SK-N-SH (cell line): Measurements from ENCODE around the gene TIAM2. TPM values are rescaled to one million over a fixed set of nuclear protein-coding genes. Genes with fewer than 3 reads are reported as not detected.

ENCODE experiments used
- CTCF ChIA-PET: fragments of 300-600, 350-600 bp; formaldehyde crosslinking; extraction: SDS; loops from one replicate; lab custom pipeline; 2021; lab: Yijun Ruan, JAX
- POLR2A ChIA-PET: fragments of 350-600 bp; sonication (Branson Sonifier 250); formaldehyde crosslinking; extraction: SDS; loops from one replicate; lab custom pipeline; 2020; ENCODE audit warnings: antibody characterized with exemption, inconsistent platforms; lab: Yijun Ruan, JAX
- DNase-seq: peaks from one replicate; pipeline ENCODE4 v3.0.0; 2012
- H2AFZ ChIP-seq: fragments of 200-600 bp; sonication (generic); 2 replicates; pipeline ENCODE4 v1.8.1; 2016; ENCODE audit warnings: antibody characterized with exemption, mild to moderate bottlenecking, low read depth
- H3F3A ChIP-seq: fragments of 200-600 bp; sonication (generic); replicated peaks from 2 replicates; pipeline ENCODE3; 2016; ENCODE audit warnings: antibody characterized with exemption, mild to moderate bottlenecking; ENCODE audit not compliant: insufficient read depth
- H3K27ac ChIP-seq, 2 experiments: fragments of 200-500 bp in 1 of 2; fragments of 200-600 bp in 1 of 2; sonication (Bioruptor generic) in 1 of 2; sonication (generic), shearing (Covaris generic) in 1 of 2; 2 replicates each; pipeline versions ENCODE4 v1.5.1 to v1.6.1; 2014 to 2016; ENCODE audit warnings: low read depth in 2 of 2, inconsistent platforms in 1 of 2, low read length in 1 of 2, mild to moderate bottlenecking in 1 of 2, mixed read lengths in 1 of 2
- H3K27me3 ChIP-seq: fragments of 200-600 bp; sonication (generic), shearing (Covaris generic); 2 replicates; pipeline ENCODE4 v1.6.1; 2016; ENCODE audit warnings: mixed run types; ENCODE audit not compliant: insufficient read depth
- H3K36me3 ChIP-seq, 2 experiments: fragments of 200-500 bp in 1 of 2; fragments of 200-600 bp in 1 of 2; sonication (Bioruptor generic) in 1 of 2; sonication (generic) in 1 of 2; replicated peaks in 1 of 2; 2 replicates each; pipeline versions ENCODE3 to v1.5.1; 2014 to 2016; ENCODE audit warnings: low read length in 1 of 2, mild to moderate bottlenecking in 1 of 2; ENCODE audit not compliant: insufficient read depth in 2 of 2, control insufficient read depth in 1 of 2
- H3K4me1 ChIP-seq, 2 experiments: fragments of 200-500 bp in 1 of 2; fragments of 200-600 bp in 1 of 2; sonication (Bioruptor generic) in 1 of 2; sonication (generic), shearing (Covaris generic) in 1 of 2; 2 replicates each; pipeline versions ENCODE4 v1.5.1 to v1.6.1; 2014 to 2016; ENCODE audit warnings: low read depth in 1 of 2, low read length in 1 of 2, mixed run types in 1 of 2; ENCODE audit not compliant: insufficient read depth in 2 of 2, control insufficient read depth in 1 of 2
- H3K4me2 ChIP-seq: fragments of 200-600 bp; sonication (generic), shearing (Covaris generic); 2 replicates; pipeline ENCODE4 v1.6.1; 2017; ENCODE audit warnings: mixed run types
- H3K4me3 ChIP-seq, 2 experiments: fragments of 200-500 bp in 1 of 2; fragments of 200-600 bp in 1 of 2; sonication (Bioruptor generic) in 1 of 2; sonication (generic), shearing (Covaris generic) in 1 of 2; 2 replicates each; pipeline versions ENCODE4 v1.5.1 to v1.8.1; 2014 to 2016; ENCODE audit warnings: low read depth in 2 of 2, inconsistent platforms in 1 of 2, low read length in 1 of 2, mild to moderate bottlenecking in 1 of 2, mixed read lengths in 1 of 2, moderate library complexity in 1 of 2
- H3K79me2 ChIP-seq: fragments of 200-600 bp; sonication (generic); 2 replicates; pipeline ENCODE4 v1.8.1; 2017; ENCODE audit warnings: mild to moderate bottlenecking; ENCODE audit not compliant: insufficient read depth
- H3K9ac ChIP-seq: fragments of 200-600 bp; sonication (generic); 2 replicates; pipeline ENCODE4 v1.6.1; 2017; ENCODE audit warnings: mixed run types
- H3K9me2 ChIP-seq: fragments of 200-600 bp; sonication (generic); 2 replicates; pipeline ENCODE4 v1.6.1; 2017; ENCODE audit warnings: mixed run types
- H3K9me3 ChIP-seq: fragments of 200-600 bp; sonication (generic); 2 replicates; pipeline ENCODE4 v1.6.1; 2017; ENCODE audit warnings: mixed run types, mild to moderate bottlenecking, moderate library complexity
- H4K20me1 ChIP-seq: fragments of 200-600 bp; sonication (generic); 2 replicates; pipeline ENCODE4 v1.6.1; 2017; ENCODE audit warnings: mild to moderate bottlenecking, mixed run types; ENCODE audit not compliant: insufficient read depth
- CTCF ChIP-seq: fragments of 200-600 bp; sonication (generic); IDR thresholded peaks from 2 replicates; pipeline ENCODE4 v1.6.1; 2017; ENCODE audit warnings: antibody characterized with exemption, mild to moderate bottlenecking, moderate library complexity
- ELF1 ChIP-seq: IDR thresholded peaks from 2 replicates; pipeline ENCODE4 v1.4.0; 2012
- EZH2phosphoT487 ChIP-seq: fragments of 200-600 bp; sonication (generic); IDR thresholded peaks from 2 replicates; pipeline ENCODE4 v1.6.1; 2017; ENCODE audit warnings: low read depth, mixed run types, mild to moderate bottlenecking, antibody characterized with exemption, moderate library complexity, borderline replicate concordance
- GABPA ChIP-seq: IDR thresholded peaks from 2 replicates; pipeline ENCODE4 v1.4.0; 2012; ENCODE audit warnings: low read depth, mild to moderate bottlenecking
- MAX ChIP-seq: IDR thresholded peaks from 2 replicates; pipeline ENCODE4 v1.4.0; 2012; ENCODE audit warnings: low read depth
- MXI1 ChIP-seq: IDR thresholded peaks from 2 replicates; pipeline ENCODE4 v1.6.1; 2012; ENCODE audit warnings: mild to moderate bottlenecking, low read depth, low read length, improper control_type of control experiment
- PBX3 ChIP-seq: IDR thresholded peaks from 2 replicates; pipeline ENCODE4; 2012
- POLR2AphosphoS5 ChIP-seq: IDR thresholded peaks from 2 replicates; pipeline ENCODE4 v1.6.1; 2012; ENCODE audit warnings: low read depth, low read length
- RFX5 ChIP-seq: IDR thresholded peaks from 2 replicates; pipeline ENCODE4 v1.6.1; 2012; ENCODE audit warnings: mild to moderate bottlenecking, improper control_type of control experiment, low read length
- SIN3A ChIP-seq: IDR thresholded peaks from 2 replicates; pipeline ENCODE4 v1.6.1; 2012; ENCODE audit warnings: low read depth, mild to moderate bottlenecking, low read length, moderate library complexity, borderline replicate concordance
- TCF12 ChIP-seq: IDR thresholded peaks from 2 replicates; pipeline ENCODE4 v1.4.0; 2012
- USF1 ChIP-seq: IDR thresholded peaks from 2 replicates; pipeline ENCODE4 v1.4.0; 2012; ENCODE audit warnings: low read depth, borderline replicate concordance
- WGBS: methylation state at CpG from one replicate; pipeline ENCODE4 v1.1.6; 2017; ENCODE audit warnings: low lambda C conversion rate; 5-methylcytosine and 5-hydroxymethylcytosine counted together
- polyA plus RNA-seq, 3 experiments: library from polyadenylated mRNA; depleted of rRNA; stranded (reverse); fragments of >200 nt; gene quantifications; 2 replicates each; pipeline ENCODE4 v1.2.3, GENCODE V29; 2012
- TF ChIP-seq, protein P1 (sequence below): fragments of 150-350 bp; IDR thresholded peaks from 2 replicates; pipeline ENCODE4 v1.6.1; 2016; ENCODE audit warnings: mild to moderate bottlenecking, low read depth, low read length

The TIAM2 gene
- polyA plus RNA-seq, 1 of the 3 experiments (the other 2 are of a cell fraction) = 13.6 TPM

DNA sequence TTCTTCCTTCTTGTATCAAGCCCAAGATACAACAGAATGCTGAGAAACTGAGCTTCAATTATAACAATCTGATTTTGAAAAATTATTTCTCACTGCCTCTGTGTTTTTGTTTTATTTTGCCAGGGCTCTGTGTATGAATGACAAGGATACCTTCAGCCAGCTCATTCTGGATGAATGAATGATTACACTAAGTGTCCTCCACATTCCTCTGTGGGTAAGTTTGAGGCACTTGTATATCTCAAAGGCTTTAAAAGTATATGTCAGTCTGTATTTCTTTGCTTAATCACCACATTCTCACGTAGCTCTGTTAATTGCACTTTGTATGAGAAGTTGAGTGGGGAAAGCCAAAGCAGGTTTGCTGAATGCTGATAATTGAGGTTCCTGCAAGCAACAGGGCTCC lies 95.1 kb downstream of the TIAM2 start (continued):
- no peak for TF ChIP-seq SIN3A
- TF ChIP-seq POLR2AphosphoS5 = no peak
- no peak for TF ChIP-seq RFX5

GRCh38 chr6:155091756-155092155 lies 96.6 kb downstream of the TIAM2 start:
- TF ChIP-seq EZH2phosphoT487 = no peak
- no peak for TF ChIP-seq CTCF
- no peak for TF ChIP-seq MAX
- no peak for TF ChIP-seq MXI1
- no peak for TF ChIP-seq PBX3
- TF ChIP-seq, protein P1, sequence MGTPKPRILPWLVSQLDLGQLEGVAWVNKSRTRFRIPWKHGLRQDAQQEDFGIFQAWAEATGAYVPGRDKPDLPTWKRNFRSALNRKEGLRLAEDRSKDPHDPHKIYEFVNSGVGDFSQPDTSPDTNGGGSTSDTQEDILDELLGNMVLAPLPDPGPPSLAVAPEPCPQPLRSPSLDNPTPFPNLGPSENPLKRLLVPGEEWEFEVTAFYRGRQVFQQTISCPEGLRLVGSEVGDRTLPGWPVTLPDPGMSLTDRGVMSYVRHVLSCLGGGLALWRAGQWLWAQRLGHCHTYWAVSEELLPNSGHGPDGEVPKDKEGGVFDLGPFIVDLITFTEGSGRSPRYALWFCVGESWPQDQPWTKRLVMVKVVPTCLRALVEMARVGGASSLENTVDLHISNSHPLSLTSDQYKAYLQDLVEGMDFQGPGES = no peak
- TF ChIP-seq POLR2AphosphoS5 = no peak
- TF ChIP-seq ELF1 = no peak
- TF ChIP-seq, all 33 proteins: peak for 0
- H3K4me1 ChIP-seq = no peaks in the 10 kb centered on the region
- H3K4me3 ChIP-seq = no peak overlapping the region
- no peaks in the 10 kb centered on the region for H3K9me3 ChIP-seq
- no peaks in the 10 kb centered on the region for H4K20me1 ChIP-seq
- POLR2A ChIA-PET = no interaction called here
- no peak overlapping the region for H3K4me2 ChIP-seq
- H3F3A ChIP-seq = peaks cover 26% of the 10 kb centered on the region
- no peaks in the 10 kb centered on the region for H3K9me2 ChIP-seq
- H3K79me2 ChIP-seq = no peaks in the 10 kb centered on the region
- DNase-seq = no peak
- WGBS = 96% methylated on average over 9 of the region's 10 CpGs
- H3K27ac ChIP-seq = no peak overlapping the region
- H3K9ac ChIP-seq = no peak overlapping the region
- CTCF ChIA-PET = no interaction called here
- H3K27me3 ChIP-seq = no peaks in the 10 kb centered on the region
- no peak overlapping the region for H2AFZ ChIP-seq
- H3K36me3 ChIP-seq = peaks cover 0 to 8% of the 10 kb centered on the region in 2 experiments

DNA sequence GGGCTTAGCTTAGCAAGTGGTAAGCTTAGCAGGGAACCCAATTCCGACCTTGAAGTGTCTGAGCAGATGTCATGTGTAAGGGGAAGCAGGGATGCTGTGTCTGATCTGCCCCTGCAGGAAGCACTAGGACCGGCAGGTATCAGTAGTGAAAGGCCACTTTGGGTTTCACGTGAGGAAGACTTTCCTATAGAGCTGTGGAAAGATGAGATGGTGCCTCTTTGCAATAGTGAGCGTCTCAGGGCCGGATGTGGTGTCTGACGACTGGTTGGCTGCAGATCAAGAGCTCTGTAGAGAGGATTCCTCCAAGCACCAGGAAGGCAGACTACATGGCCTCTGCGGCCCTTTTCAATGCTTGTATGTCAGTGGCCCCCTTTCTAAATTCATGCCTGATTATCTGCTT lies 98.3 kb downstream of the TIAM2 start:
- Histone ChIP-seq H2AFZ (no peak overlapping the region), H3K4me3 (no peak overlapping the region), H3K27me3 (no peaks in the 10 kb centered on the region), H3K4me1 (no peaks in the 10 kb centered on the region), H3K4me2 (no peak overlapping the region), H4K20me1 (no peaks in the 10 kb centered on the region), H3K9ac (no peak overlapping the region), H3K9me3 (no peaks in the 10 kb centered on the region), H3F3A (peaks cover 26% of the 10 kb centered on the region), H3K27ac (no peak overlapping the region), H3K9me2 (no peaks in the 10 kb centered on the region), H3K79me2 (no peaks in the 10 kb centered on the region), H3K36me3 (peaks cover 0 to 11% of the 10 kb centered on the region in 2 experiments)
- WGBS = 90% methylated on average over 6 of the region's 7 CpGs
- ChIA-PET CTCF (no interaction called here), POLR2A (no interaction called here)
- no peak for TF ChIP-seq USF1
- no peak for TF ChIP-seq RFX5
- no peak for TF ChIP-seq TCF12
- no peak for TF ChIP-seq MXI1
- no peak for TF ChIP-seq PBX3
- TF ChIP-seq POLR2AphosphoS5 = no peak
- TF ChIP-seq MAX = no peak
- no peak for TF ChIP-seq GABPA
- no peak for DNase-seq
